ENCODE results near the gene GABRD. TPM values are rescaled to one million over a fixed set of nuclear protein-coding genes. Genes with fewer than 3 reads are reported as not detected.

The GABRD gene
- total and polyA plus RNA-seq, 10 of the 15 experiments (the other 5 are each of a cell fraction or from before 2014, with no cell fraction given), result not detected

GRCh38 chr1:2021550-2021949 is 2.4 kb downstream of the GABRD start (continued):
- no peak for TF ChIP-seq CEBPB (IDR thresholded peaks at IDR 0.05; ENCODE audit: borderline replicate concordance in 1 of 2, low read depth in 2 of 2, low read length in 2 of 2)
- no peak for TF ChIP-seq ATF7 (IDR thresholded peaks at IDR 0.05; ENCODE audit: low read depth)
- TF ChIP-seq POLR2AphosphoS5 (IDR thresholded peaks at IDR 0.05; ENCODE audit: low read length), result no peak
- TF ChIP-seq ZBTB11 (CRISPR knock-in tag; IDR thresholded peaks at IDR 0.05), result no peak
- no peak for TF ChIP-seq MAX (IDR thresholded peaks at IDR 0.05; ENCODE audit: low read depth, low read length)
- no peak for TF ChIP-seq ZNF622 (IDR thresholded peaks at IDR 0.05)
- TF ChIP-seq TBL1XR1 (IDR thresholded peaks at IDR 0.05; ENCODE audit: low read depth, low read length), result no peak
- TF ChIP-seq RAD51 (IDR thresholded peaks at IDR 0.05), result no peak
- no peak for TF ChIP-seq CREB1 (IDR thresholded peaks at IDR 0.05; ENCODE audit: low read depth)

GRCh38 chr1:2022063-2022770 is 3.1 kb downstream of the GABRD start:
- CTCF ChIA-PET, result no interaction called here
- no peaks in the 10 kb centered on the region for H3K79me2 ChIP-seq (ENCODE audit: control insufficient read depth, insufficient read depth, low read length)
- FAIRE-seq, result no peak
- SMC1A ChIA-PET (ENCODE audit: uncharacterized antibody, unreplicated experiment), result no interaction called here
- in situ Hi-C loops (cut with MboI), result no loop called here
- no peaks in the 10 kb centered on the region for H3K36me3 ChIP-seq (ENCODE audit: control insufficient read depth in 2 of 2, insufficient read depth in 2 of 2, low read length in 1 of 2)
- intact Hi-C loops (cut with micrococcal nuclease; ENCODE audit: unreplicated experiment), result no loop called here
- no peak overlapping the region for H3K27ac ChIP-seq (ENCODE audit: control insufficient read depth, insufficient read depth)
- POLR2A ChIA-PET, result no interaction called here
- RAD21 ChIA-PET (ENCODE audit: unreplicated experiment), result no interaction called here
- no peak for TF ChIP-seq MYC (IDR thresholded peaks at IDR 0.05; ENCODE audit: insufficient read depth, insufficient read length, insufficient replicate concordance, low read length, severe bottlenecking)
- H3K4me3 ChIP-seq, result no peak overlapping the region
- H3K4me1 ChIP-seq (ENCODE audit: control insufficient read depth, insufficient read depth, low read length), result no peaks in the 10 kb centered on the region
- 27% methylated on average over 21 of the region's 21 CpGs for WGBS (ENCODE audit: insufficient coverage, insufficient replicate concordance, low lambda C conversion rate, missing lambda C conversion rate)
- no peak for DNase-seq (ENCODE audit: low read depth, low spot score)
- no peak overlapping the region for H3K4me2 ChIP-seq (ENCODE audit: control insufficient read depth, insufficient read depth)
- no peak overlapping the region for H2AFZ ChIP-seq (ENCODE audit: control insufficient read depth, low read depth, low read length)
- BruUV-seq (replicated peaks), result no TSS peak
- H3K27me3 ChIP-seq (replicated peaks in 1 of 2; ENCODE audit: control insufficient read depth in 2 of 2, insufficient read depth in 2 of 2, low read length in 1 of 2), result peaks cover 0 to 3% of the 10 kb centered on the region in 2 experiments; a peak in 2 of 4 replicates
- no peak for ATAC-seq
- no peaks in the 10 kb centered on the region for H4K20me1 ChIP-seq (ENCODE audit: control insufficient read depth, insufficient read depth)
- H3K9me3 ChIP-seq (replicated peaks; ENCODE audit: control insufficient read depth, insufficient read depth, low read length), result no peaks in the 10 kb centered on the region
- no peak overlapping the region for H3K9ac ChIP-seq (ENCODE audit: control insufficient read depth, insufficient read depth, low read length)

All from GM12878 (cell line).